IPS-18a (cell line): ENCODE results near the gene LRRD1.
A peak's percentile ranks its signal among the peaks of the same experiment; 100 is the strongest.
"Not testable (repeated sequence)": the region's sequence is repeated elsewhere in the genome, so short reads cannot be mapped to it uniquely, and the experiment has no call there.

Experiments
- H3K27ac ChIP-seq: one replicate; pipeline ENCODE4 v1.5.1; 2013; ENCODE audit warnings: low read length
- H3K27me3 ChIP-seq: one replicate; pipeline ENCODE4 v1.6.1; 2013; ENCODE audit warnings: mild to moderate bottlenecking, low read length; ENCODE audit not compliant: control insufficient read depth, insufficient read depth
- H3K36me3 ChIP-seq: one replicate; pipeline ENCODE4 v1.6.1; 2013; ENCODE audit warnings: low read depth, low read length; ENCODE audit not compliant: control insufficient read depth
- H3K4me1 ChIP-seq: one replicate; pipeline ENCODE4 v1.6.1; 2013; ENCODE audit warnings: low read depth, low read length; ENCODE audit not compliant: control insufficient read depth
- H3K4me3 ChIP-seq: one replicate; pipeline ENCODE4 v1.5.1; 2013; ENCODE audit warnings: low read length
- H3K9ac ChIP-seq: one replicate; pipeline ENCODE4 v1.6.1; 2013; ENCODE audit warnings: mild to moderate bottlenecking, low read length, moderate library complexity
- H3K9me3 ChIP-seq: one replicate; pipeline ENCODE4 v1.6.1; 2013; ENCODE audit warnings: low read depth, low read length; ENCODE audit not compliant: control insufficient read depth

The LRRD1 gene

DNA sequence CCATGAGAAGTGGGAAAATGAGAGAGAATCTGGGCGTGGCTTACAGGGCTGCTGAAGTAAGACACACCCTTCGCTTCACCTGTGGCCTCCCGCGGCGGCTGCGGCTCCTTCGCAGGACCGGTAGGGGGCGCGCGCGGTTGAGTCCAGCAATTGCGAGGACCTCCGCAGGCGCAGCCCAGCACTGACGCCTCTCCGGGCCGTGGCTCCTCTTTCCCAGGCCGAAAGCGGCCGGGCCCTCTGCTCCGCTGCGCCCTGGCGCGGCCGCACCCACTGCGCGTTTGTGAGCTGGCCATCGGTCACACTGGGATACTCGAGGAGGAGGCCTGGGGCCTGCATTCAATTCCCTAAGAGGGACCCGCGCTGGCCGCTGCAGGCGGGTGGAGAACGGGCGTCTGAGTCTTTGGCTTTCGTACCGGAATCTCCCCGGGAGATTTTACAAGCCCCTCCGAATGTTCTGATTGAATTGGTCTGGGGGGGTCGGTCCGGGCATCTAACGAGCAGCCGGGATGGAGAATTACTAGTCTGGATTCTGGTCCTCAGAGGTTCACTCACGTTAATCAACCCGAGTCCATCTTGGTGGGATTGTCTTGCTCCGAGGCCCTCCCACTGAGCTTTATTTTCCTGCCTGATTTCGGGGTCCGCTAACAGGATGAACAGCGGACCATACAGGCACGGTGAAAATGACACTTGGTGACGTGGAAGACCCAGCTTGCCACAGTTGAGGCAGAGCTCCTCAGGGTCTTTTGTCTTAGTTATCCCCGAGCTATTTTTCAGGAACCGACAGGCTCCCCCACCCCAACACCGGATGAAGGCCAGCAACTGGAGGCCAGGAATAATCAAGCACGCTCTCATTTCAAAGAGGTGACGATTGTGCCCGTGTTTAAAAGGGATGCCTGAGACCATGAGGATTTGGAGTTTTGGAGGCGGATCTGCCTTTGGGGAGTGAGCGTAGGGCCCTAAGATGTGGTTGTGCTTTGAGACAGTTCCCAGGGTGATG, at the start of gene LRRD1:
TSS of gene LRRD1 (minus strand) at position 215 of the 997 bp plus-strand sequence. CDS start 13,940 bp downstream, outside the sequence.
- Histone ChIP-seq H3K27me3 (peaks cover 13% of the 10 kb centered on the region), H3K4me3 (peak within 1 kb of the TSS; percentile 44), H3K9me3 (no peaks in the 10 kb centered on the region), H3K4me1 (no peaks in the 10 kb centered on the region), H3K9ac (no peak within 1 kb of the TSS), H3K36me3 (no peaks in the 10 kb centered on the region), H3K27ac (no peak within 1 kb of the TSS)

DNA sequence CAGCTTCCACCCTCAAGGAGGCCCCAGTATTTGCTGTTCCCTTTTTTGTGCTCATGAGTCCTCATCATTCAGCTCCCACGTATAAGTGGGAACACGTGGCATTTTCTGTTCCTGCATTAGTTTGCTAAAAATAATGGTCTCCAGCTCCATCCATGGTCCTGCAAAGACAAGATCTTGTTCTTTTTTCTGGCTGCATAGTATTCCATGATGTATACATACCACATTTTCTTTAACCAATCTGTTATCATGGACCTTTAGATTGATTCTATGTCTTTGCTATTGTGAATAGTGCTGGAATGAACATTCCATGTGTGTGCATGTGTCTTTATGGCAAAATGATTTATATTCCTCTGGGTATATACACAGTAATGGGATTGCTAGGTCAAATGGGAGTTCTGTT, 49.8 kb upstream of the LRRD1 start:
- Histone ChIP-seq H3K9ac (no peak overlapping the region), H3K27me3 (no peaks in the 10 kb centered on the region), H3K27ac (no peak overlapping the region), H3K4me1 (no peaks in the 10 kb centered on the region), H3K4me3 (no peak overlapping the region), H3K36me3 (peaks cover 40% of the 10 kb centered on the region), H3K9me3 (no peaks in the 10 kb centered on the region)

DNA sequence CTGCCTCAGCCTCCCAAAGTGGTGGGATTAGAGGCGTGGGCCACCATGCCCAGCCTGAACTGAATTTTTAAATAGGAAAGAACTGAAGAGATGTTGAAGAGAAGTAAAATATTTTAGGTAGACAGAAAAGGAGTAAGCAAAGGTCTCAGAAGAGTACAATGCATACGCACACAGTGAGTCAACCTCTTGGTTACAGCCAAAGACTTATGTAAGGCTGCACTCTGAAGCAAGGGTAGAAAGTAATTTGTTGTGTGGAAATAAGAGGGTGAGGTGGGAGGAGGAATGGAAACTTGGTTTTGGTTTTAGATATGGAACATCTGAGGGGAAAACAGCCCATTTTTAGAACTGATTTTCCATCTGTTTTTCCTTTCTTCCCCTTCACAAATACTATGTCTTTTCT, 49.2 kb upstream of the LRRD1 start:
- Histone ChIP-seq H3K9ac (no peak overlapping the region), H3K36me3 (peaks cover 34% of the 10 kb centered on the region), H3K27ac (no peak overlapping the region)

DNA sequence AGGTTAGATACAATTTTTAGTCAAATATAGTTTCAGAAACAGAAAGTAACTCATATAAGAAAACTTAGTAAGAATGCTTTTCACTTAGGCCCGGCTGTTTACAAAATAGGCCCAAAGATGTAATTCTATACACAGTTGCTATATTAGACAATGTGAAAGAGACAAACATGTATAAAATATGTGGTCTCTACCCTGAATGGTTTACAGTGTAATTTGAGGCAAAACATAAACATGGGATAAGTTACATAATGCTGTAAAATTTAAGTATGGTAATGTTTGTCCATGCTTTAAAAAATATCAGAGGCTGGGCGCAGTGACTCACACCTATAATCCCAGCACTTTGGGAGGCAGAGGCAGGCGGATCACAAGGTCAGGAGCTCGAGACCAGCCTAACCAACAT, 48.0 kb upstream of the LRRD1 start:
- Histone ChIP-seq H3K9me3 (no peaks in the 10 kb centered on the region), H3K36me3 (peaks cover 32% of the 10 kb centered on the region), H3K27ac (no peak overlapping the region)

More for the DNA sequence above, 49.2 kb upstream of the LRRD1 start:
- Histone ChIP-seq H3K4me3 (no peak overlapping the region), H3K4me1 (no peaks in the 10 kb centered on the region), H3K27me3 (no peaks in the 10 kb centered on the region), H3K9me3 (no peaks in the 10 kb centered on the region)

DNA sequence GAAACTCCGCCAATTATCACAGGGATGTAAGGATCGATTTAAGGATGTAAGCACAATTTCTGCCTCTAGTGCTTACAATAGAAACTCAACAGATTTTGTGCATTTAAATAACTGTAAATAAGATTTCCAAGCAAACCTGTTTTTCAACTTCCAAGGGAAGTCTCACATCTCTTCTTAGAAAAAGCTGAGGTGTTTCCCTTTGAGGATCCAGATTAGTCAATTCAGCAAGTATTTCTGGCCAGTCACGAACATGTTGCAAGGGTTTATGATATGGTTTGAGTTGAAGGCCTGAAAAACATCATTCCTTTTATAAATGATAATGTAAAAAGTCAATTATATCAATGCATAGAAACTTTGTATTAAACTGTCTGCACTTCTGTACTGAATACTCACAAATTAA, 42.8 kb upstream of the LRRD1 start:
- Histone ChIP-seq H3K4me3 (no peak overlapping the region), H3K27me3 (no peaks in the 10 kb centered on the region), H3K27ac (no peak overlapping the region), H3K9me3 (no peaks in the 10 kb centered on the region), H3K36me3 (peaks cover 64% of the 10 kb centered on the region), H3K4me1 (no peaks in the 10 kb centered on the region), H3K9ac (no peak overlapping the region)

More for the DNA sequence above, 48.0 kb upstream of the LRRD1 start:
- no peak overlapping the region for H3K9ac ChIP-seq
- H3K27me3 ChIP-seq: no peaks in the 10 kb centered on the region
- no peaks in the 10 kb centered on the region for H3K4me1 ChIP-seq
- H3K4me3 ChIP-seq: no peak overlapping the region

DNA sequence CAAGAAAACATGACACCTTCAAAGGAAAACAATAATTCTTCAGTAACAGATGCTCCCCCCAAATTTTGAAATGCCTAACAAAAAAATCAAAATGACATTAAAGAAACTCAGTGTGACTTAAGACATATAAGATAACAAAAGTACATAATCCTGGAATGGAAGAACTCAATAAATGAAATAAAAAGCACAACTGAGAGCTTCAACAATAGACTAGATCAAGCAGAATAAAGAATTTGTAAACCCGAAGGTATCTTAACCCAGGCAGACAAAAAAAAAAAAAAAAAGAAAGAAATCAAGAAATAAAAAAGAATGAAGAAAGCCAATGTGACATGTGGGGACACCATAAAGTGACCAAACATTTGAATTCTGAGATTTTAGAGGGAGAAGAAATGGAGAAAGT, 27.7 kb upstream of the LRRD1 start:
- Histone ChIP-seq H3K4me1 (no peaks in the 10 kb centered on the region), H3K4me3 (no peak overlapping the region), H3K27me3 (no peaks in the 10 kb centered on the region), H3K36me3 (peaks cover 20% of the 10 kb centered on the region), H3K9me3 (no peaks in the 10 kb centered on the region), H3K27ac (no peak overlapping the region), H3K9ac (no peak overlapping the region)

DNA sequence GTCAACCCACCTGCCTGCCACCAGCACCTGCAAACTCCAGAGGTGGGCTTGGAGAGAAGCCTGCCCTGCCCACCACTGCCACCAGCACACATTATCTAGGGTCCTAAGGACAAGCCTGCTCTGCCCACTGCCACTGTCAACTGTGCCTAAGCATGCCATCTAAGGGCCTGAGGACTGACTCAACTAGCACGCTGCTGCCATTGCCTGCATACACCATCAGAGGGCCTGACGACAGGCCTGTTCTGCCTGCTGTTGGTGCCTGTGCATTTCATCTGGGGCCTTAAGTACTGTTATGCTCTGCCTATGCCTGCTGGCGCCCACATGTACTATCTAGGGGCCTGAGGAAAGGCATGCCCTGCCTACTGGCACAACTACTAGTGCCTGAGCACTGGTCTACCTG, 27.0 kb upstream of the LRRD1 start:
- no peaks in the 10 kb centered on the region for H3K9me3 ChIP-seq
- no peaks in the 10 kb centered on the region for H3K27me3 ChIP-seq
- H3K4me1 ChIP-seq: no peaks in the 10 kb centered on the region
- no peak overlapping the region for H3K9ac ChIP-seq
- H3K27ac ChIP-seq: no peak overlapping the region
- H3K4me3 ChIP-seq: no peak overlapping the region
- peaks cover 13% of the 10 kb centered on the region for H3K36me3 ChIP-seq

DNA sequence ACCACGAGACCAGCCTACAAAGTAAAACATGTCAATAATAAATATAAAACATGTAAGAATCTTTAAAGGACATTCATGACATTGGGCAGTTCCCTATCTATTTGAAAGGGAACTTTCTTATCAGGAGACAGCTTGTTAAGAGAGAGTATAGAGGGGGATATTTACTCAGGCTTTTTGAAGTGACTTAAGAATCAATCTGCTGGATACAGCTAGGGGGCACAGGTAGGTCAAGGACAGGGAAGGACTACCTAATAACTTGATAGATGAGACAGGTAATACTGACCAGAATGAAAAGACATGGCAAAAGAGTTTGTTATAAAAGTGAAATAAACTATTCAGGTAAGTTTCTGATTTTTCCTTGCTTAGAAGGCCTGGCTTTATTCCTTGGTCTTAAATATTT, 21.8 kb upstream of the LRRD1 start:
- H3K4me1 ChIP-seq: no peaks in the 10 kb centered on the region
- no peak overlapping the region for H3K27ac ChIP-seq
- H3K36me3 ChIP-seq: peaks cover 8% of the 10 kb centered on the region

DNA sequence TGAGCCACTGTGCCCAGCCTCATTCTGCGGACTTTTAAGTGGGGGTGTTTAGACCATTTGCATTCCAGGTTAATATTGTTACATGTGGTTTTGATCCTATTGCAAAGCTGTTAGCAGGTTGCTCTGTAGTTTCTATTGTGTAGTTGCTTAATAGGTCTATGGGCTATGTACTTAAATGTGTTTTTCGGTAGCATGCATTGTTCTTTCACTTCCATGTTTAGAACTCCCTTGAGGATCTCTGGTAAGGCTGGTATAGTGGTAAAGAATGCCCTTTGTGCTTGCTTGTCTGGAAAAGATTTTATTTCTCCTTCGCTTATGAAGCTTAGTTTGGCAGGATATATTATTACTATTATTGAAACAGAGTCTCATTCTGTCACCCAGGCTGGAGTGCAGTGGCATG, 13.4 kb upstream of the LRRD1 start:
- Histone ChIP-seq H3K27ac (no peak overlapping the region), H3K9me3 (peaks cover 33% of the 10 kb centered on the region), H3K9ac (no peak overlapping the region), H3K4me1 (no peaks in the 10 kb centered on the region), H3K36me3 (no peaks in the 10 kb centered on the region), H3K4me3 (no peak overlapping the region), H3K27me3 (no peaks in the 10 kb centered on the region)

More for the DNA sequence above, 21.8 kb upstream of the LRRD1 start:
- H3K9me3 ChIP-seq: no peaks in the 10 kb centered on the region
- H3K9ac ChIP-seq: no peak overlapping the region
- H3K4me3 ChIP-seq: no peak overlapping the region
- H3K27me3 ChIP-seq: no peaks in the 10 kb centered on the region

DNA sequence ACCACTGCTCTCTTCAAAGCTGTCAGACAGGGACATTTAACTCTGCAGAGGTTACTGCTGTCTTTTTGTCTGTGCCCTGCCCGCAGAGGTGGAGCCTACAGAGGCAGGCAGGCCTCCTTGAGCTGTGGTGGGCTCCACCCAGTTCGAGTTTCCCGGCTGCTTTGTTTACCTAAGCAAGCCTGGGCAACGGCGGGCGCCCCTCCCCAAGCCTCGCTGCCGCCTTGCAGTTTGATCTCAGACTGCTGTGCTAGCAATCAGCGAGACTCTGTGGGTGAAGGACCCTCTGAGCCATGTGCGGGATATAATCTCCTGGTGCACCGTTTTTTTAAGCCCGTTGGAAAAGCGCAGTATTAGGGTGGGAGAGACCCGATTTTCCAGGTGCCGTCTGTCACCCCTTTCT, 10.3 kb upstream of the LRRD1 start:
- not testable (repeated sequence) for H3K4me1 ChIP-seq, H3K27ac ChIP-seq, H3K27me3 ChIP-seq, H3K36me3 ChIP-seq, H3K9ac ChIP-seq, H3K4me3 ChIP-seq
- H3K9me3 ChIP-seq: peaks cover 31% of the 10 kb centered on the region

DNA sequence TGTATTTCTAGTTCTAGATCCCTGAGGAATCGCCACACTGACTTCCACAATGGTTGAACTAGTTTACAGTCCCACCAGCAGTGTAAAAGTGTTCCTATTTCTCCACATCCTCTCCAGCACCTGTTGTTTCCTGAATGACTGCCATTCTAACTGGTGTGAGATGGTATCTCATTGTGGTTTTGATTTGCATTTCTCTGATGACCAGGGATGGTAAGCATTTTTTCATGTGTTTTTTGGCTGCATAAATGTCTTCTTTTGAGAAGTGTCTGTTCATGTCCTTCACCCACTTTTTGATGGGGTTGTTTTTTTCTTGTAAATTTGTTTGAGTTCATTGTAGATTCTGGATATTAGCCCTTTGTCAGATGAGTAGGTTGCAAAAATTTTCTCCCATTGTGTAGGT, 5.4 kb upstream of the LRRD1 start:
- not testable (repeated sequence) for H3K4me3 ChIP-seq, H3K4me1 ChIP-seq, H3K9ac ChIP-seq, H3K9me3 ChIP-seq, H3K36me3 ChIP-seq, H3K27ac ChIP-seq
- H3K27me3 ChIP-seq: peaks cover 11% of the 10 kb centered on the region

DNA sequence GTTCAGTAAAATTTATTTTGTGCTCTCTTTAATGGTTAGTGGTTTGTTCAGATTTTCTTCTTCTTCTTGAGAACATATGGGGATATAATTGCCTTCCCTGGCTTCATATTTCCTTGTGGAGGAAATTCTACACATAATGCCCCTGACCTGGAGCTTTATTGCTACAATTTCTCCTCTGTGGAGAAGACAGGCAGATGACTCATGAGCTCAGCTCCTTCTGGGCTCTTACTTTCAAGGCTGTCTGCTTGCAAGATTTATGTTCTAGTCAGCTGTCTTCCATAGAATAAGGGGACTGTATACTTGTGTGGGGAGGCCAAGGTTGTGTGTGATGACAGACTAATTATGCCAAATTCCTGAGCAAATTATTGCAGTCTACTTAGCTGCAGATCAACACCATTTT, 1.6 kb downstream of the LRRD1 start:
- Histone ChIP-seq H3K9me3 (no peaks in the 10 kb centered on the region), H3K9ac (no peak overlapping the region), H3K4me1 (no peaks in the 10 kb centered on the region), H3K27ac (no peak overlapping the region), H3K27me3 (peaks cover 13% of the 10 kb centered on the region), H3K4me3 (no peak overlapping the region), H3K36me3 (no peaks in the 10 kb centered on the region)
